WTC11 (cell line): Measurements from ENCODE around the gene HPSE2. TPM values are rescaled to one million over a fixed set of nuclear protein-coding genes. Genes with fewer than 3 reads are reported as not detected.

Experiments used
- ATAC-seq: fragments of 200-7000 bp; cut with Tn5 transposase; 2 replicates; pipeline ENCODE4 v1.10.0; 2021; ENCODE audit warnings: mild to moderate bottlenecking, moderate library complexity
- CTCF ChIA-PET: fragments of 300-600 bp; sonication (Branson Sonifier 250); formaldehyde crosslinking; loops from one replicate; lab custom pipeline; 2021; ENCODE audit warnings: antibody characterized with exemption; lab: Charles Lee
- POLR2A ChIA-PET: fragments of 350-600 bp; sonication (Branson Sonifier 250); formaldehyde crosslinking; loops from one replicate; lab custom pipeline; 2021; ENCODE audit warnings: antibody characterized with exemption; lab: Charles Lee
- DNase-seq: peaks from one replicate; pipeline ENCODE4 v3.0.0; 2021; ENCODE audit warnings: low spot score
- H3K27ac Mint-ChIP-seq: 2 replicates; pipeline ENCODE4 v1.8.0; 2021; ENCODE audit warnings: mixed read lengths
- H3K27me3 Mint-ChIP-seq: 2 replicates; pipeline ENCODE4 v1.8.0; 2021; ENCODE audit warnings: low read depth, mild to moderate bottlenecking, moderate library complexity, mixed read lengths
- H3K36me3 Mint-ChIP-seq: 2 replicates; pipeline ENCODE4 v1.8.0; 2021; ENCODE audit warnings: mixed read lengths
- H3K4me1 Mint-ChIP-seq: 2 replicates; pipeline ENCODE4 v1.8.0; 2022; ENCODE audit warnings: mixed read lengths
- H3K4me3 Mint-ChIP-seq: 2 replicates; pipeline ENCODE4 v1.8.0; 2021; ENCODE audit warnings: mild to moderate bottlenecking, moderate library complexity, mixed read lengths
- H3K9me3 Mint-ChIP-seq: 2 replicates; pipeline ENCODE4 v1.8.0; 2021; ENCODE audit warnings: mixed read lengths
- AFF4 ChIP-seq: sonication (generic); formaldehyde crosslinking; IDR thresholded peaks from 2 replicates; pipeline ENCODE4 v1.8.1; 2023; ENCODE audit warnings: mild to moderate bottlenecking, missing genetic modification reagents, borderline replicate concordance
- ATF3 ChIP-seq: sonication (generic); formaldehyde crosslinking; conservative IDR thresholded peaks from 2 replicates; pipeline ENCODE4 v1.8.1; 2022; ENCODE audit warnings: mild to moderate bottlenecking, missing genetic modification reagents
- CBFB ChIP-seq: sonication (generic); formaldehyde crosslinking; IDR thresholded peaks from 2 replicates; pipeline ENCODE4 v1.8.1; 2022; ENCODE audit warnings: mild to moderate bottlenecking, low read depth, missing genetic modification reagents
- E2F4 ChIP-seq: sonication (generic); formaldehyde crosslinking; IDR thresholded peaks from 2 replicates; pipeline ENCODE4 v1.8.1; 2022; ENCODE audit warnings: low read depth, mild to moderate bottlenecking, moderate library complexity, missing genetic modification reagents, borderline replicate concordance
- E2F5 ChIP-seq: sonication (generic); formaldehyde crosslinking; IDR thresholded peaks from 2 replicates; pipeline ENCODE4 v1.8.1; 2022; ENCODE audit warnings: mild to moderate bottlenecking, moderate library complexity, missing genetic modification reagents
- ESRRA ChIP-seq: sonication (generic); formaldehyde crosslinking; IDR thresholded peaks from 2 replicates; pipeline ENCODE4 v1.8.1; 2022; ENCODE audit warnings: mild to moderate bottlenecking, missing genetic modification reagents, borderline replicate concordance
- FOXK1 ChIP-seq: sonication (generic); formaldehyde crosslinking; IDR thresholded peaks from 2 replicates; pipeline ENCODE4 v1.8.0; 2022; ENCODE audit warnings: mild to moderate bottlenecking, moderate library complexity, missing genetic modification reagents
- FOXP1 ChIP-seq: sonication (generic); formaldehyde crosslinking; IDR thresholded peaks from 2 replicates; pipeline ENCODE4 v1.8.0; 2022; ENCODE audit warnings: missing genetic modification reagents, mild to moderate bottlenecking, moderate library complexity, borderline replicate concordance
- FOXP4 ChIP-seq: sonication (generic); formaldehyde crosslinking; IDR thresholded peaks from 2 replicates; pipeline ENCODE4 v1.8.0; 2022; ENCODE audit warnings: mild to moderate bottlenecking, missing genetic modification reagents
- HMGXB4 ChIP-seq: sonication (generic); formaldehyde crosslinking; IDR thresholded peaks from 2 replicates; pipeline ENCODE4 v1.8.1; 2023; ENCODE audit warnings: mild to moderate bottlenecking, moderate library complexity, missing genetic modification reagents
- JAZF1 ChIP-seq: fragments of 250-450 bp; sonication (Bioruptor Pico); IDR thresholded peaks from 2 replicates; pipeline ENCODE4 v1.9.0; 2021; ENCODE audit warnings: moderate library complexity, mild to moderate bottlenecking, inconsistent platforms
- MAX ChIP-seq: sonication (generic); formaldehyde crosslinking; IDR thresholded peaks from 2 replicates; pipeline ENCODE4 v1.8.0; 2022; ENCODE audit warnings: mild to moderate bottlenecking, missing genetic modification reagents
- NFATC4 ChIP-seq: fragments of 250-450 bp; sonication (Bioruptor Pico); IDR thresholded peaks from 2 replicates; pipeline ENCODE4 v1.9.0; 2021; ENCODE audit warnings: mild to moderate bottlenecking
- NR1H2 ChIP-seq: sonication (generic); formaldehyde crosslinking; IDR thresholded peaks from 2 replicates; pipeline ENCODE4 v1.9.0; 2021; ENCODE audit warnings: mild to moderate bottlenecking, moderate library complexity, missing genetic modification reagents
- NR2C2 ChIP-seq: sonication (generic); formaldehyde crosslinking; IDR thresholded peaks from 2 replicates; pipeline ENCODE4 v1.8.0; 2022; ENCODE audit warnings: mild to moderate bottlenecking, missing genetic modification reagents
- RELA ChIP-seq: sonication (generic); formaldehyde crosslinking; IDR thresholded peaks from 2 replicates; pipeline ENCODE4 v1.8.1; 2022; ENCODE audit warnings: missing genetic modification reagents, mild to moderate bottlenecking, borderline replicate concordance
- TP53 ChIP-seq: sonication (generic); formaldehyde crosslinking; IDR thresholded peaks from 2 replicates; pipeline ENCODE4 v1.8.1; 2023; ENCODE audit warnings: mild to moderate bottlenecking, missing genetic modification reagents
- ZBTB21 ChIP-seq: sonication (generic); formaldehyde crosslinking; IDR thresholded peaks from 2 replicates; pipeline ENCODE4 v1.8.1; 2023; ENCODE audit warnings: mild to moderate bottlenecking, missing genetic modification reagents, borderline replicate concordance
- ZNF121 ChIP-seq: sonication (generic); formaldehyde crosslinking; IDR thresholded peaks from 2 replicates; pipeline ENCODE4 v1.8.0; 2023; ENCODE audit warnings: missing genetic modification reagents
- ZNF219 ChIP-seq: sonication (generic); formaldehyde crosslinking; IDR thresholded peaks from 2 replicates; pipeline ENCODE4 v1.8.0; 2023; ENCODE audit warnings: missing genetic modification reagents, mild to moderate bottlenecking, borderline replicate concordance
- ZNF263 ChIP-seq: sonication (generic); formaldehyde crosslinking; IDR thresholded peaks from 2 replicates; pipeline ENCODE4 v1.8.1; 2022; ENCODE audit warnings: low read depth, mild to moderate bottlenecking, moderate library complexity, missing genetic modification reagents
- ZNF416 ChIP-seq: fragments of 250-450 bp; sonication (Bioruptor Pico); IDR thresholded peaks from 2 replicates; pipeline ENCODE4 v1.9.0; 2021; ENCODE audit warnings: mild to moderate bottlenecking, inconsistent platforms
- ZSCAN18 ChIP-seq: fragments of 250-450 bp; sonication (Bioruptor Pico); IDR thresholded peaks from 2 replicates; pipeline ENCODE4 v2.1.2; 2022; ENCODE audit warnings: mild to moderate bottlenecking, moderate library complexity
- total RNA-seq: library from RNA; stranded (reverse); gene quantifications from 3 replicates; pipeline ENCODE4 v1.2.3, GENCODE V29; 2021

The HPSE2 gene
- total RNA-seq, 1 experiment from 2014 or later, result 0.66 TPM

GRCh38 chr10:98951269-98952000 lies 284.2 kb downstream of the HPSE2 start (continued):
- TF ChIP-seq RELA (CRISPR knock-in tag) (no peak), ZNF219 (CRISPR knock-in tag) (no peak), MAX (CRISPR knock-in tag) (no peak), ZNF263 (no peak), E2F4 (CRISPR knock-in tag) (no peak), E2F5 (no peak), CBFB (CRISPR knock-in tag) (no peak), FOXP4 (CRISPR knock-in tag) (no peak), NFATC4 (CRISPR knock-in tag) (no peak), FOXK1 (no peak), NR1H2 (CRISPR knock-in tag) (no peak), JAZF1 (CRISPR knock-in tag) (no peak)

GRCh38 chr10:98950106-98950505 lies 285.5 kb downstream of the HPSE2 start:
- no peaks in the 10 kb centered on the region for H3K36me3 Mint-ChIP-seq
- CTCF ChIA-PET, result no interaction called here
- TF ChIP-seq ZBTB21 (no peak), TP53 (CRISPR knock-in tag) (no peak), ATF3 (CRISPR knock-in tag) (no peak), ZNF121 (CRISPR knock-in tag) (no peak), FOXK1 (no peak), ZSCAN18 (CRISPR knock-in tag) (no peak), HMGXB4 (CRISPR knock-in tag) (no peak), ESRRA (CRISPR knock-in tag) (no peak), ZNF416 (CRISPR knock-in tag) (no peak), FOXP1 (CRISPR knock-in tag) (no peak), NR2C2 (CRISPR knock-in tag) (no peak), AFF4 (CRISPR knock-in tag) (no peak), MAX (CRISPR knock-in tag) (no peak), ZNF219 (CRISPR knock-in tag) (no peak)

More at GRCh38 chr10:98950106-98950505, 285.5 kb downstream of the HPSE2 start:
- H3K4me3 Mint-ChIP-seq, result no peak overlapping the region
- H3K4me1 Mint-ChIP-seq, result no peaks in the 10 kb centered on the region
- ATAC-seq, result no peak
- no peak overlapping the region for H3K27ac Mint-ChIP-seq
- no peak for DNase-seq
- no peaks in the 10 kb centered on the region for H3K9me3 Mint-ChIP-seq
- no peaks in the 10 kb centered on the region for H3K27me3 Mint-ChIP-seq
- POLR2A ChIA-PET, result no interaction called here
